ENCODE data around the gene KBTBD8. TPM values are rescaled to one million over a fixed set of nuclear protein-coding genes. Genes with fewer than 3 reads are reported as not detected.

KBTBD8 gene
- total RNA-seq, 1 donor from 2014 or later, result 53.3 TPM

DNA sequence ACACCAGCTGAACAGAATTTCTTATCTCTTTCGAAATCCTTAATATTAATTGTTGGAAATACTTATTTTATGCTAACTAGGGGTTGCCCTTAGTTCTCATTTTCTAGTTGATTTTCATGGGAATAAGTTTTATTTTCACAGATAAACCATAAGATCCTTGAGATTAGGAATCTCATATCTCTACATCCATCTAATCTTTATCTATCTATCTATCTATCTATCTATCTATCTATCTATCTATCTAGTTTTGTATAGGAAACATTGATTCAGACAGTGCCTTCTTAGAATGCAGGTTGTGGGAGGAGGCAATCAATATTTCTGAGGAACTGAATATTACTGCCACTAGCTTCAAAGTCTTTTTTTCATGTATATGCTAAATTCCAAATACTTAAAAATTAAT is 3.5 kb upstream of the KBTBD8 start:
- Mint-ChIP-seq H3K27ac (no peak overlapping the region), H3K27me3 (peaks cover 3% of the 10 kb centered on the region), H3K9me3 (no peaks in the 10 kb centered on the region), H3K36me3 (ENCODE audit: low read depth) (peaks cover 11% of the 10 kb centered on the region), H3K4me1 (peaks cover 20% of the 10 kb centered on the region), H3K4me3 (no peak overlapping the region)
- TF ChIP-seq, protein P1, sequence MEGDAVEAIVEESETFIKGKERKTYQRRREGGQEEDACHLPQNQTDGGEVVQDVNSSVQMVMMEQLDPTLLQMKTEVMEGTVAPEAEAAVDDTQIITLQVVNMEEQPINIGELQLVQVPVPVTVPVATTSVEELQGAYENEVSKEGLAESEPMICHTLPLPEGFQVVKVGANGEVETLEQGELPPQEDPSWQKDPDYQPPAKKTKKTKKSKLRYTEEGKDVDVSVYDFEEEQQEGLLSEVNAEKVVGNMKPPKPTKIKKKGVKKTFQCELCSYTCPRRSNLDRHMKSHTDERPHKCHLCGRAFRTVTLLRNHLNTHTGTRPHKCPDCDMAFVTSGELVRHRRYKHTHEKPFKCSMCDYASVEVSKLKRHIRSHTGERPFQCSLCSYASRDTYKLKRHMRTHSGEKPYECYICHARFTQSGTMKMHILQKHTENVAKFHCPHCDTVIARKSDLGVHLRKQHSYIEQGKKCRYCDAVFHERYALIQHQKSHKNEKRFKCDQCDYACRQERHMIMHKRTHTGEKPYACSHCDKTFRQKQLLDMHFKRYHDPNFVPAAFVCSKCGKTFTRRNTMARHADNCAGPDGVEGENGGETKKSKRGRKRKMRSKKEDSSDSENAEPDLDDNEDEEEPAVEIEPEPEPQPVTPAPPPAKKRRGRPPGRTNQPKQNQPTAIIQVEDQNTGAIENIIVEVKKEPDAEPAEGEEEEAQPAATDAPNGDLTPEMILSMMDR (IDR thresholded peaks at IDR 0.05), result no peak
- DNase-seq, result no peak
- CTCF ChIA-PET, result interaction anchor here (1.2 kb wide), 1 partner anchor 23 kb away, joined by 6 read pairs; no protein-coding TSS in a partner anchor
- POLR2A ChIA-PET, result interaction anchor here (1.2 kb wide), 1 partner anchor 660 kb away, joined by 5 read pairs; the partner anchor contains the start of gene SUCLG2
- intact Hi-C loops (cut with micrococcal nuclease), result loop anchor here (5.0 kb wide), 1 partner anchor 1883 kb away; no protein-coding TSS in a partner anchor
- ATAC-seq (ENCODE audit: low read depth), result no peak

DNA sequence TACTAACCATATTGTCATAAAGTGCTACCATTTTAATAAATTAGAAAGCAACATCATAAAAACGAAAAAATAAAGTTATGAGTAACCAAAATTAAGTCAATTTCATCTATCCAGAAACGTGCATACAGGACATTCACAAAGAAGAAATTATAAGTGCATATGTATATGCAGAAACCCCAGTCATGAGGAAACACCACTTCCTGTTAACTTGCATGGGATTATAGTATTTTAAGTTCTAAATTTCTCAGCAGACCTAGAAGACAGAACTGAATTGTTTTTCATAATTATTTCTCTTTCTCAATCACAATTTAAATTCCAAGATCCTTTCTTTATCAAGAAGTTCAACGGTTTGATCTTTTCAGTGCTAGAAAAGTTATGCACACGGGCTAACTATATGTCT is 1.4 kb upstream of the KBTBD8 start:
- no peak overlapping the region for H3K27ac Mint-ChIP-seq
- no peak overlapping the region for H3K4me3 Mint-ChIP-seq
- intact Hi-C loops (cut with micrococcal nuclease), result loop anchor here (5.0 kb wide), 1 partner anchor 691 kb away; no protein-coding TSS in a partner anchor
- TF ChIP-seq, protein P1 (IDR thresholded peaks at IDR 0.05), result no peak
- no peaks in the 10 kb centered on the region for H3K9me3 Mint-ChIP-seq
- H3K36me3 Mint-ChIP-seq (ENCODE audit: low read depth), result peaks cover 19% of the 10 kb centered on the region
- ChIA-PET POLR2A (no interaction called here), CTCF (interaction anchor here (2.9 kb wide), 1 partner anchor 51 kb away, joined by 12 read pairs; no protein-coding TSS in a partner anchor)
- no peak for DNase-seq
- ATAC-seq (ENCODE audit: low read depth), result no peak
- peaks cover 3% of the 10 kb centered on the region for H3K27me3 Mint-ChIP-seq
- peaks cover 32% of the 10 kb centered on the region for H3K4me1 Mint-ChIP-seq

DNA sequence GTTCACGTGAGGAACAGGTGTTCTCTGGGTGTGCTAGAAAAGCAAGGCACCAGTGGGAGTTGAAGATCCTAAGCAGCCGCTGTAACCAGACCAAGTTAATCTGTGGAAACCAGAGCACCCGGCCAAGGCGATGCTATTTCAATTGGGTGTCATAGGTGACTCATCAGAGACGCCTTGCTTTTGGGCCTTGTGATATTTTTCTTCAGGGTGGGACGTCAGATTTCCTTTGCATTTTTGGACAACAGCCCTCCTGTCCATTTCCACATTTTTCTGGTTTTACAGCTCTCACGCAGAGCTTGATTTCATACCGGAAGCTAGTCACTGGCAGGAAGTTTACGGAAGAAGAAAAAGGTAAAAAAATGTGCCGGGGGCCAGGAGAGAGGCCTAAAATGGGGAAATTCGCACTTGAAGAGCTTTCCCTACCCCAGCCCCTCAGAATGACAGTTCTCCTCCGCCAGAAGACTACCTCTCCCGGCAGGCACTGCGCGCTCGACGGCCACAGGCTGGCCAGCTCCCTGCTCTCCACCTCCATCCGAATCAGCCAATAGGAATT is 471 bp upstream of the KBTBD8 start:
- ChIA-PET CTCF (interaction anchor here (0.8 to 2.9 kb wide), 5 partner anchors 10 to 116 kb away, joined by 3 to 14 read pairs (median 10); no protein-coding TSS in a partner anchor), POLR2A (interaction anchor here (0.5 to 3.7 kb wide), 19 partner anchors 9 to 658 kb away, joined by 3 to 112 read pairs (median 6); partner anchors contain the start of gene SUCLG2)
- Mint-ChIP-seq H3K36me3 (ENCODE audit: low read depth) (peaks cover 20% of the 10 kb centered on the region), H3K27me3 (peaks cover 3% of the 10 kb centered on the region), H3K4me3 (peak overlapping the region; percentile 88), H3K27ac (peak overlapping the region; percentile 93), H3K4me1 (peaks cover 40% of the 10 kb centered on the region), H3K9me3 (no peaks in the 10 kb centered on the region)
- TF ChIP-seq, protein P1 (IDR thresholded peaks at IDR 0.05), result no peak
- intact Hi-C loops (cut with micrococcal nuclease), result loop anchor here (1.0 to 5.0 kb wide), 7 partner anchors 7 to 777 kb away; partner anchors contain the start of genes LRIG1 and SUCLG2
- DNase-seq, result no peak
- ATAC-seq (ENCODE audit: low read depth), result no peak

DNA sequence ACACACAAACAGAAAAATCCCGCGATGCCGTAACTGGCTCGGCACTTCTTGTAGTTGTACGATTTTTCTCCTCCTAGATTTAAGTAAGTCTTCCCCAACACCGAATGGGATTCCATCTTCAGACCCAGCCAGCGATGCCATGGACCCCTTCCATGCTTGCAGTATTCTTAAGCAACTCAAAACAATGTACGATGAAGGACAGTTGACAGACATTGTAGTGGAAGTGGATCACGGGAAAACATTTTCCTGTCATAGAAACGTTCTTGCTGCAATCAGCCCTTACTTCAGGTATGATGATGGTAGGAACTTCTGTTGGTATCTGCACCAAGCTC is 763 bp downstream of the KBTBD8 start:
- Mint-ChIP-seq H3K27ac (peak overlapping the region; percentile 87), H3K36me3 (ENCODE audit: low read depth) (peaks cover 32% of the 10 kb centered on the region), H3K4me1 (peaks cover 52% of the 10 kb centered on the region), H3K9me3 (no peaks in the 10 kb centered on the region), H3K27me3 (peaks cover 2% of the 10 kb centered on the region), H3K4me3 (peak overlapping the region; percentile 88)
- intact Hi-C loops (cut with micrococcal nuclease), result loop anchor here (1.0 to 5.0 kb wide), 7 partner anchors 9 to 779 kb away; partner anchors contain the start of genes LRIG1 and SUCLG2
- DNase-seq, result no peak
- CTCF ChIA-PET, result interaction anchor here (0.9 to 2.9 kb wide), 6 partner anchors 18 to 115 kb away, joined by 3 to 14 read pairs (median 7); no protein-coding TSS in a partner anchor
- TF ChIP-seq, protein P1 (IDR thresholded peaks at IDR 0.05), result no peak
- no peak for ATAC-seq (ENCODE audit: low read depth)
- POLR2A ChIA-PET, result interaction anchor here (0.8 to 3.7 kb wide), 7 partner anchors 8 to 111 kb away, joined by 3 to 112 read pairs (median 7); no protein-coding TSS in a partner anchor

DNA sequence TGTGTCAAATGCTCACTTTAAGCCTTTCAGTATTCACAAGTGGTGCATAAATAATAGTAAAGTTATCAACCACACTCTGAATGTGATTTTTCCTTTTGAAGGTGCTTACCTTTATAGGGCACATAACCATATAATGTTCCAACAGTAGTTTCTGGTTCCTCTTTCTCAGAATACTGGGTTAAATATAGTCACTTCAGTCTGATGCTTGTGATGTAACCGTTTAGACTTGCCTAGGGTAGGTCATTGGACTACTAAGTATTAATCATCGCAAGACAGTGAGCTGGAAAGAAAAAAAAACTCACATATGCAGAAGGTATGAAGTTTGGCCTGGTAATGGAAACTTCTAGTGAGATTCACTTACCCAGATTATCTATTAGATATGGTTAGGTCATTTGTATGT is 1.9 kb downstream of the KBTBD8 start:
- ChIA-PET POLR2A (interaction anchor here (0.5 to 3.7 kb wide), 6 partner anchors 15 to 71 kb away, joined by 3 to 112 read pairs (median 6); no protein-coding TSS in a partner anchor), CTCF (interaction anchor here (0.8 to 1.2 kb wide), 5 partner anchors 19 to 114 kb away, joined by 3 to 7 read pairs (median 4); no protein-coding TSS in a partner anchor)
- no peaks in the 10 kb centered on the region for H3K27me3 Mint-ChIP-seq
- peak overlapping the region; percentile 87 for H3K27ac Mint-ChIP-seq
- no peak for DNase-seq
- intact Hi-C loops (cut with micrococcal nuclease), result loop anchor here (1.0 to 10.0 kb wide), 4 partner anchors 28 to 613 kb away; no protein-coding TSS in a partner anchor
- H3K4me3 Mint-ChIP-seq, result peak overlapping the region; percentile 88
- no peaks in the 10 kb centered on the region for H3K9me3 Mint-ChIP-seq
- TF ChIP-seq, protein P1 (IDR thresholded peaks at IDR 0.05), result no peak
- H3K4me1 Mint-ChIP-seq, result peaks cover 62% of the 10 kb centered on the region
- peaks cover 42% of the 10 kb centered on the region for H3K36me3 Mint-ChIP-seq (ENCODE audit: low read depth)
- peak; percentile 45 for ATAC-seq (ENCODE audit: low read depth)

Measured in activated B cell treated with CpG ODN at 0.5 μM for 24 hours (primary cell).